ENCODE data around the gene NR5A1. TPM values are rescaled to one million over a fixed set of nuclear protein-coding genes. Genes with fewer than 3 reads are reported as not detected.

The NR5A1 gene
- polyA plus RNA-seq, 2 donors: 0.02 TPM; not detected in 1

DNA sequence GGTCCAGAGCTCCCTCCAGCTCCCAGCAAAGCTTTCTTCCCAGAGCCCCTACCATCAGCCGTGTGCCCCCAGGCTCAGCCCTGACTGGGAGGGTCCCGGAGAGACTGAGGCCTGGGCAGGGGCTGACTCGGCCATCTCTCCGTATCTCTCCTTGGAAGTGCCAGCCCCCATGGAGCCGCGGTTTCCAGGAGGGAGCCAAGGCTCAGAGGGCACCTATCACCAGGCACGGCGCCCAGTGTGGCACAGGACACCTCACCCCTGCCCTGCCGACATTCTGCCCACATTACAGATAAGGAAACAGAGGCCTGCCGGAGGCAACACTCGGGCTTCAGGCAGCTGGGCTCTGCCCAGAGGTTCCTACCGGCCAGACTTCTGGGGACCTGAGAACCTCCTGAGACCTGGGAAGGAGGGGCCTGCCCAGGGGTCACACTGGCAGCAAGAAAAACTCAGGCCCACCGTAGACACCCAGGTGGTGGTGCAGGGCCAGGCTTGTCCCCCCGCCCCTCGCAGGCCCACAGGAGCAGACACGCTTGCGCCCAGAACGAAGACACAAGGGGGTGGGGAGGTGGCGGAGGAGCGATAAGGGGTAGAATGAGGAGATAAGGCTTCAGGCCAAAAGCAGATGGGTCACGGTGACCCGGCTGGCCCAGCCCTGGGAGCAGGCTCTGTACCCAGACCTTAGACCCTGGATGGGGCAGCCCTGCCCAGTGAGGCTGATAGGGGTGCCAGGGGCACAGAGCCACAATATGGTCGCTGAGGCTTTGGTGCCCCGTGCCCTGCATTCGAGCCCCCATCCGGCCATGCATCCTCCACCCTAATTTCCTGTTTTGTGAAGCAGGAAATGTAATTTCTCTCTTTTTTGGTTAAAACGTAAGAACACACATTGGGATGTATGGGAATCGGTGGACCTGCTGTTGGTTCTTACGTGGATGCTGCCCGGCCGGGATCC is 11.8 kb downstream of the NR5A1 start:
- no peaks in the 10 kb centered on the region for H3K36me3 ChIP-seq (ENCODE audit: control insufficient read depth in 2 of 2, insufficient read depth in 2 of 2, low read length in 1 of 2)
- no peaks in the 10 kb centered on the region for H3K27me3 ChIP-seq (ENCODE audit: control insufficient read depth in 1 of 2, insufficient read depth in 2 of 2, low read length in 2 of 2)
- H3K27ac ChIP-seq (ENCODE audit: low read depth in 2 of 2, low read length in 1 of 2): no peak overlapping the region
- H3K4me1 ChIP-seq (ENCODE audit: control insufficient read depth in 2 of 2, insufficient read depth in 2 of 2, low read length in 1 of 2): no peaks in the 10 kb centered on the region
- 79 to 84% methylated on average over 31 of the region's 31 CpGs for WGBS, 2 donors
- H3K9me3 ChIP-seq (ENCODE audit: control insufficient read depth in 2 of 2, insufficient read depth in 1 of 2, low read depth in 1 of 2, low read length in 1 of 2): peaks cover 0 to 3% of the 10 kb centered on the region in 2 donors
- H3K4me3 ChIP-seq (ENCODE audit: low read depth in 1 of 2, low read length in 2 of 2): no peak overlapping the region

DNA sequence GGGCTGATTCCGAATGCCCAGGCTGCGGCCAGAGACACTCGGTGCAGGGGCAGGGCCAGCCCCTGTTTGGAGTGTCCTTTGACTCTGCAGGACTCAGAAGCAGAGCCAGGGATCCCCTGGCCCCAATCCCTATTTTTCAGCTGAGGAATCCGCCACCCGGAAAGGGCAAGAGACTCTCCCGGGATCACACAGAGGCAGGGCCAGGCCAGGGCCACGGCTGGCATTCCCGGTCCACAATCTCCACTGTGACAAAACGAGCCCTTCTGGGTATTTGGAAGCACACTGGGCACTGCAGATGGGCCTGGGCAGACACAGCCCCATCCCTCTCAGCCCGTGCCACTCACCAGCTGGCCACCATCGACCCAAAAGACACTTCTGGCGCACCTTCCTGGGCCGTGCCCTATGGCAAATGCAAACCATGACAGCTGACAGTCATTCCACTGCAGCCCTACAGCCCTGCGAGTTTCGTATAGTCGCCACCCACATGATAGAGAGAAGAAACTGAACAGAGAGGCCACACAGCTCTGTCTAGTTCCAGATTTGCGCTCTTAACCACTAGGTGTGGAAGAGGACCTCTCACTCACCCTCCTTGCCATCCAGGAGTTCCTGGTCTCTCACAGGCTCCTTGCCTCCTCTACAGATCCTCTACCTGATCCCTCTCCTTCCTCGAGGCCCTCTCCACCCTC is 13.3 kb downstream of the NR5A1 start:
- Histone ChIP-seq H3K36me3 (ENCODE audit: control insufficient read depth in 2 of 2, insufficient read depth in 2 of 2, low read length in 1 of 2) (no peaks in the 10 kb centered on the region), H3K4me3 (ENCODE audit: low read depth in 1 of 2, low read length in 2 of 2) (no peak overlapping the region), H3K27me3 (ENCODE audit: control insufficient read depth in 1 of 2, insufficient read depth in 2 of 2, low read length in 2 of 2) (no peaks in the 10 kb centered on the region), H3K4me1 (ENCODE audit: control insufficient read depth in 2 of 2, insufficient read depth in 2 of 2, low read length in 1 of 2) (no peaks in the 10 kb centered on the region), H3K9me3 (ENCODE audit: control insufficient read depth in 2 of 2, insufficient read depth in 1 of 2, low read depth in 1 of 2, low read length in 1 of 2) (peaks cover 0 to 3% of the 10 kb centered on the region in 2 donors), H3K27ac (ENCODE audit: low read depth in 2 of 2, low read length in 1 of 2) (no peak overlapping the region)
- 79% methylated on average over 18 of the region's 18 CpGs for WGBS, 2 donors

DNA sequence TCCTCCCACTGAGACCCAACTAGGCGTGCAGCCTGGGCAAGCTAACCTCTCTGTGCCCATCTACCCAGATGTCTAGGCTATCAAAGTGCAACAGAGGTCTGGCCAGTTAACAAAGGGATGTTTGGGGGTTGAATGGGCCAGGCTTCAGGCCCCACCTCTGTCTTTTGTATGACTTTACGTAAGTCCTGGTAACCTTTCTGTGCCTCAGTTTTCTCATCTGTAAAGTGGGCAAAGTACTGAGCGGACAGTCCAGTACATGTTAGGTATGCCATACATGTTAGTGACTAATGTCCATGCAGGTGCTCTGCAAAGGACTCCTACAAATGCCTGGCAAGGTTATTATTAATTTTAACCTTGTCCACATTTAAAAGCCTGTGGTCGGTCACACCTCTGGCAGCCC is 14.0 kb downstream of the NR5A1 start:
- Histone ChIP-seq H3K4me3 (ENCODE audit: low read depth in 1 of 2, low read length in 2 of 2) (no peak overlapping the region), H3K36me3 (ENCODE audit: control insufficient read depth in 2 of 2, insufficient read depth in 2 of 2, low read length in 1 of 2) (no peaks in the 10 kb centered on the region), H3K27ac (ENCODE audit: low read depth in 2 of 2, low read length in 1 of 2) (no peak overlapping the region), H3K4me1 (ENCODE audit: control insufficient read depth in 2 of 2, insufficient read depth in 2 of 2, low read length in 1 of 2) (no peaks in the 10 kb centered on the region), H3K27me3 (ENCODE audit: control insufficient read depth in 1 of 2, insufficient read depth in 2 of 2, low read length in 2 of 2) (no peaks in the 10 kb centered on the region), H3K9me3 (ENCODE audit: control insufficient read depth in 2 of 2, insufficient read depth in 1 of 2, low read depth in 1 of 2, low read length in 1 of 2) (peaks cover 0 to 3% of the 10 kb centered on the region in 2 donors)
- whole genome bisulfite sequencing, 2 donors: 88 to 94% methylated on average over 4 of the region's 4 CpGs

DNA sequence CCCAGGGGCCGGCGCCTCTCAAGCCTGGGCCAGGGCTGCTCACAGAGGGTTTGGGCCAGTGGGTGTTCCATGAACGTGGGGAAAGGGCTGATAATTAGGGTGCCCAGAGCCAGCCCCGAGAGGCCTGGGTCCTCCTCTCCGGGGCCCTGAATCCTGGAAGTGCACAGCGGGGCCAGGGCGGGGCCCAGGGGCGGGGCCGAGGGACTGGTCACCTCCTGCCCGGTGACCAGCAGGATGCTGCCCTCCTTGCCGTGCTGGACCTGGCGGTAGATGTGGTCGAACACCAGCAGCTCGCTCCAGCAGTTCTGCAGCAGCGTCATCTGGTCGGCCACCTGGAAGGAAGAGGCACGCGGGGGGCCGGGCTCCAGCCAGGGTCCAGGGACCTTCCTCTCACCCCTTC is 14.4 kb downstream of the NR5A1 start:
- H3K27me3 ChIP-seq (ENCODE audit: control insufficient read depth in 1 of 2, insufficient read depth in 2 of 2, low read length in 2 of 2): no peaks in the 10 kb centered on the region
- 81 to 86% methylated on average over 15 to 19 of the region's 19 CpGs for WGBS, 2 donors
- H3K27ac ChIP-seq (ENCODE audit: low read depth in 2 of 2, low read length in 1 of 2): no peak overlapping the region
- H3K4me3 ChIP-seq (ENCODE audit: low read depth in 1 of 2, low read length in 2 of 2): no peak overlapping the region
- H3K9me3 ChIP-seq (ENCODE audit: control insufficient read depth in 2 of 2, insufficient read depth in 1 of 2, low read depth in 1 of 2, low read length in 1 of 2): peaks cover 0 to 3% of the 10 kb centered on the region in 2 donors
- no peaks in the 10 kb centered on the region for H3K36me3 ChIP-seq (ENCODE audit: control insufficient read depth in 2 of 2, insufficient read depth in 2 of 2, low read length in 1 of 2)
- no peaks in the 10 kb centered on the region for H3K4me1 ChIP-seq (ENCODE audit: control insufficient read depth in 2 of 2, insufficient read depth in 2 of 2, low read length in 1 of 2)

DNA sequence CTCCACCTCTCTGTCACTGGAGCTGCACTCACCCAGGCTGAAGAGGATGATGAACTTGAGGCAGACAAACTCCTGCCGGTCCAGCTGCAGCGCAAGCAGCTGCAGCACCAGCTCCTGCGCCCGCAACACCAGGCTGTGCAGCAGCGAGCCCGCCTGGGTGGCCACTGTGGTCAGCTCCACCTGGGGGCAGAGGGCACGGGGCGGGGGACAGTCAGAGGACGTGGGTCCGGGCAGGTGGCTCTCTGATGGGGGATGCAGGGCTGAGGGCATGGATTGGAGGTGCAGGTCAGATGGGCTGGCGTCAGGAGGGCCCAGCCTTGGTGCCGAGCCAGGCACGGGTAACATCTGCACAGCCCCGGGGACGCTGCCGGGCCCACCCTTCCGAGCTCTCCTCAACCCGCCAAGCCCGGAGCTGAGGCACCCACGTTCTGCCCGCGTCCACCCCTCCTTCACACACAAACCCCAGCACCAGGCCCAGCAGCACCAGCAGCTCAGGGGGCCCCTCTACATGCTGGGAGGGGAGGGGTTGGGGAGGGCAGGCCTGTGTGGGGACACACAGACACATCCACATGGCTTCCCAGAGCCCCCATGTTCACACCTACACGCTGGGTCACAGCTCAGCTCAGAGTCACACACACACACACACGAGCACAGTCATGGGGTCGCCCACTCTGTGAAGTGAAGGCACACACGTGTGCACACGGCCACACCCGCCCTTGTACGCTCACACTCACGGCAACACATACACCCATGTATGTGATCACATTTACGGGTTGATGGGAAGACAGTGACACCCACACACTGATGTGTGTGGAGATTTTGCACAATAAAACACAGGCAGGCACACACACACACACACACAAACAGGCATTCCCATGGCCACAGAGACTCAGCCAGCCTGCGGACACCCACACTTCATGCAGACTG is 15.9 kb downstream of the NR5A1 start:
- H3K27me3 ChIP-seq (ENCODE audit: control insufficient read depth in 1 of 2, insufficient read depth in 2 of 2, low read length in 2 of 2): no peaks in the 10 kb centered on the region
- H3K4me3 ChIP-seq (ENCODE audit: low read depth in 1 of 2, low read length in 2 of 2): no peak overlapping the region
- 83 to 84% methylated on average over 27 to 32 of the region's 32 CpGs for WGBS, 2 donors
- H3K36me3 ChIP-seq (ENCODE audit: control insufficient read depth in 2 of 2, insufficient read depth in 2 of 2, low read length in 1 of 2): no peaks in the 10 kb centered on the region
- peaks cover 0 to 3% of the 10 kb centered on the region in 2 donors for H3K9me3 ChIP-seq (ENCODE audit: control insufficient read depth in 2 of 2, insufficient read depth in 1 of 2, low read depth in 1 of 2, low read length in 1 of 2)
- no peak overlapping the region for H3K27ac ChIP-seq (ENCODE audit: low read depth in 2 of 2, low read length in 1 of 2)
- no peaks in the 10 kb centered on the region for H3K4me1 ChIP-seq (ENCODE audit: control insufficient read depth in 2 of 2, insufficient read depth in 2 of 2, low read length in 1 of 2)

DNA sequence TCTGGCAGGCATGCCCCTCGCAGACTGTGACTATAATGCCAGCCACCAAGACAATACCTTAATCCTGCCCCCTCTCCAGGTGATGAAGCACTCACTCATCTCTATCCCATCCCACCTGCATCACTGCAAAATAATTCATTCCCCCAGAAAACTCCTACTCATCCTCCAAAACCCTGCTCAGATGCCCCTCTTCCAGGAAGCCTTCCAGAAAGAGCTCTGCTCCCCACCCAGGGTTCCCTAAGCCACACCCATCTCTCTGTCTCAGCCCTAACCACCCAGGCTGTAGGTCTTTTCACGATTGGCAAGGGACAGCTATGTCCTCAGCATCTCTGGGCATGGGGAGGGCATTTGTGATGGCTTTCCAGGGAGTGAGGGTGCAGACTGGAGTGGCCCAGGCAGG is 17.2 kb downstream of the NR5A1 start:
- H3K4me3 ChIP-seq (ENCODE audit: low read depth in 1 of 2, low read length in 2 of 2): no peak overlapping the region
- H3K9me3 ChIP-seq (ENCODE audit: control insufficient read depth in 2 of 2, insufficient read depth in 1 of 2, low read depth in 1 of 2, low read length in 1 of 2): peaks cover 0 to 3% of the 10 kb centered on the region in 2 donors
- 69 to 77% methylated on average over 2 of the region's 2 CpGs for WGBS, 2 donors
- no peak overlapping the region for H3K27ac ChIP-seq (ENCODE audit: low read depth in 2 of 2, low read length in 1 of 2)
- H3K36me3 ChIP-seq (ENCODE audit: control insufficient read depth in 2 of 2, insufficient read depth in 2 of 2, low read length in 1 of 2): no peaks in the 10 kb centered on the region
- no peaks in the 10 kb centered on the region for H3K27me3 ChIP-seq (ENCODE audit: control insufficient read depth in 1 of 2, insufficient read depth in 2 of 2, low read length in 2 of 2)
- H3K4me1 ChIP-seq (ENCODE audit: control insufficient read depth in 2 of 2, insufficient read depth in 2 of 2, low read length in 1 of 2): no peaks in the 10 kb centered on the region

DNA sequence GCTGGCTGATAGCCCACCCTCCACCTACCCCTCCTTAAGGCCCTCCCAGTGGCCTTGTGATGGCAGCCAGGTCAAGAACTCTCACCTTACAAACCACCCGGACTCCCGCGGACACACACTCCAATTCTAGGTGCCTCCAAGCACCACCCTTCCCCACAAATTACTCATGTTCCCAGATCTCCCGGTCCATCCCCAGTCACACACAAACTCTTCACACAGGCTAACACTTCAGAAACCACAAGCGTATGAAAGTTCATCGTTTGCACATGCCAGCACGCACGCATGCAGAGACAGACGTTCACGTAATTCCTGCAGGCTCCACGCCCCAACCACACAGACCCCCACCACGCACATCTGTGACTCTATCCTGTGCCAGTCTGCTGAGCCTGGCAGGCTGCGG is 18.0 kb downstream of the NR5A1 start:
- no peaks in the 10 kb centered on the region for H3K27me3 ChIP-seq (ENCODE audit: control insufficient read depth in 1 of 2, insufficient read depth in 2 of 2, low read length in 2 of 2)
- peaks cover 0 to 3% of the 10 kb centered on the region in 2 donors for H3K9me3 ChIP-seq (ENCODE audit: control insufficient read depth in 2 of 2, insufficient read depth in 1 of 2, low read depth in 1 of 2, low read length in 1 of 2)
- WGBS, 2 donors: 57 to 69% methylated on average over 13 of the region's 13 CpGs
- H3K27ac ChIP-seq (ENCODE audit: low read depth in 2 of 2, low read length in 1 of 2): no peak overlapping the region
- no peak overlapping the region for H3K4me3 ChIP-seq (ENCODE audit: low read depth in 1 of 2, low read length in 2 of 2)
- no peaks in the 10 kb centered on the region for H3K4me1 ChIP-seq (ENCODE audit: control insufficient read depth in 2 of 2, insufficient read depth in 2 of 2, low read length in 1 of 2)
- H3K36me3 ChIP-seq (ENCODE audit: control insufficient read depth in 2 of 2, insufficient read depth in 2 of 2, low read length in 1 of 2): no peaks in the 10 kb centered on the region

DNA sequence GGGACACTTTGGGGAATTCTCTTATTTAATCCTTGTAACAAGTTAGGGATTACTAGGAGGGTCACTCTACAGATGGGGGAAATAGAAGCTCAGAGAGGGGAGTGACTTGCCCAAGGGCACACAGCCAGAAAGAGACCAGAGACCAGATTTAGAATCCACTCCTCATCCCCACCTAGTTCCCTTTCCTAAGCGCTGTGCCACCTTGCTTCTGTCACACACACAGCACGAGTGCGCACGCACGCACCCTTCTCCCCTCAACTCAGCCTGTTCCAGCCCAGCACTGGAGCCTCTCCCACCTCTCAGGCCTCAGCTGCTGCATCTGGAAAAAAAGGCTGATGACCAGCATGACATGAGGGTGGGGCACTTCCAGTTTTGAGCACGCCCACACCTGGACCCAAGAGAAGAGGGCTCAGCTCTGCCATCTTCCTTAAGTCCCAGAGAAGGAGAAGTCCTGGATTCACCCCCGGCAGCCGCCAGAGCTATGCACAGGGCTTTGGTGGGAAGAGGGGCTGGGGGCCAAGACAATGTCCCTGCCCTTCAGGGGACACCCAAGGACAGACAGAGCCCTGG is 18.5 kb downstream of the NR5A1 start:
- Histone ChIP-seq H3K27me3 (ENCODE audit: control insufficient read depth in 1 of 2, insufficient read depth in 2 of 2, low read length in 2 of 2) (no peaks in the 10 kb centered on the region), H3K4me1 (ENCODE audit: control insufficient read depth in 2 of 2, insufficient read depth in 2 of 2, low read length in 1 of 2) (no peaks in the 10 kb centered on the region), H3K36me3 (ENCODE audit: control insufficient read depth in 2 of 2, insufficient read depth in 2 of 2, low read length in 1 of 2) (no peaks in the 10 kb centered on the region), H3K9me3 (ENCODE audit: control insufficient read depth in 2 of 2, insufficient read depth in 1 of 2, low read depth in 1 of 2, low read length in 1 of 2) (peaks cover 0 to 3% of the 10 kb centered on the region in 2 donors), H3K27ac (ENCODE audit: low read depth in 2 of 2, low read length in 1 of 2) (no peak overlapping the region), H3K4me3 (ENCODE audit: low read depth in 1 of 2, low read length in 2 of 2) (no peak overlapping the region)
- WGBS, 2 donors: 92 to 93% methylated on average over 7 to 8 of the region's 8 CpGs
